Liver (tissue), 9 donors: ENCODE data around the gene DMWD. TPM values are rescaled to one million over a fixed set of nuclear protein-coding genes. Genes with fewer than 3 reads are reported as not detected.

ENCODE experiments used
- DNase-seq: peaks from one replicate; pipeline ENCODE4 v3.0.0-alpha.2; 2017; ENCODE audit warnings: low spot score
- H3K27ac ChIP-seq, 2 donors: one replicate each; pipeline ENCODE4 v1.7.0; 2013; ENCODE audit warnings: inconsistent platforms in 2 of 2, low read length in 2 of 2, control low read depth in 1 of 2, low read depth in 1 of 2, mild to moderate bottlenecking in 1 of 2
- H3K27me3 ChIP-seq, 4 donors: one replicate each; pipeline versions ENCODE4 v1.6.1 to v1.7.0; 2013; ENCODE audit warnings: low read length in 3 of 4, inconsistent platforms in 1 of 4, mild to moderate bottlenecking in 1 of 4, moderate library complexity in 1 of 4; ENCODE audit not compliant: control insufficient read depth in 4 of 4, insufficient read depth in 4 of 4
- H3K36me3 ChIP-seq, 4 donors: one replicate each; pipeline versions ENCODE4 v1.6.1 to v1.7.0; 2013; ENCODE audit warnings: low read length in 3 of 4, mild to moderate bottlenecking in 3 of 4, low read depth in 1 of 4, moderate library complexity in 1 of 4; ENCODE audit not compliant: control insufficient read depth in 4 of 4, insufficient read depth in 3 of 4
- H3K4me1 ChIP-seq, 4 donors: one replicate each; pipeline versions ENCODE4 v1.6.1 to v1.7.0; 2013; ENCODE audit warnings: low read length in 3 of 4, mild to moderate bottlenecking in 3 of 4, moderate library complexity in 1 of 4; ENCODE audit not compliant: control insufficient read depth in 4 of 4, insufficient read depth in 4 of 4
- H3K4me3 ChIP-seq, 3 donors: one replicate each; pipeline versions ENCODE4 v1.6.1 to v1.7.0; 2013; ENCODE audit warnings: low read length in 3 of 3, control low read depth in 1 of 3, low read depth in 1 of 3, mild to moderate bottlenecking in 1 of 3
- H3K9ac ChIP-seq, 2 donors: one replicate each; pipeline ENCODE4 v1.7.0; 2013; ENCODE audit warnings: low read length in 2 of 2, mild to moderate bottlenecking in 2 of 2, moderate library complexity in 2 of 2, control low read depth in 1 of 2, low read depth in 1 of 2
- H3K9me3 ChIP-seq, 4 donors: one replicate each; pipeline versions ENCODE4 v1.6.1 to v1.7.0; 2013; ENCODE audit warnings: low read length in 3 of 4; ENCODE audit not compliant: control insufficient read depth in 4 of 4
- ATF3 ChIP-seq: IDR thresholded peaks from 2 replicates; pipeline ENCODE4 v1.6.1; 2016; ENCODE audit warnings: antibody characterized with exemption
- EGR1 ChIP-seq, 2 donors: IDR thresholded peaks; 2 replicates each; pipeline ENCODE4 v1.6.1; 2016 to 2018; ENCODE audit warnings: antibody characterized with exemption in 2 of 2, low read depth in 2 of 2
- FOXA1 ChIP-seq: IDR thresholded peaks from 2 replicates; pipeline ENCODE4 v1.6.1; 2016; ENCODE audit warnings: antibody characterized with exemption
- FOXA2 ChIP-seq: IDR thresholded peaks from 2 replicates; pipeline ENCODE4 v1.6.1; 2016; ENCODE audit warnings: antibody characterized with exemption
- GABPA ChIP-seq, 2 donors: IDR thresholded peaks in 1 of 2; conservative IDR thresholded peaks in 1 of 2; 2 replicates each; pipeline ENCODE4 v1.6.1; 2016; ENCODE audit warnings: antibody characterized with exemption in 2 of 2, mild to moderate bottlenecking in 1 of 2, moderate library complexity in 1 of 2
- HNF4A ChIP-seq, 2 donors: conservative IDR thresholded peaks; 2 replicates each; pipeline ENCODE4 v1.6.1; 2016; ENCODE audit warnings: antibody characterized with exemption in 2 of 2, mild to moderate bottlenecking in 2 of 2
- HNF4G ChIP-seq: IDR thresholded peaks from 2 replicates; pipeline ENCODE4 v1.6.1; 2016; ENCODE audit warnings: antibody characterized with exemption
- JUND ChIP-seq, 2 donors: IDR thresholded peaks; 2 replicates each; pipeline ENCODE4 v1.6.1; 2016; ENCODE audit warnings: antibody characterized with exemption in 2 of 2
- NR2F2 ChIP-seq: IDR thresholded peaks from 2 replicates; pipeline ENCODE4 v1.6.1; 2016; ENCODE audit warnings: antibody characterized with exemption
- RAD21 ChIP-seq, 2 donors: IDR thresholded peaks; 2 replicates each; pipeline ENCODE4 v1.6.1; 2016; ENCODE audit warnings: antibody characterized with exemption in 2 of 2, mild to moderate bottlenecking in 2 of 2
- REST ChIP-seq: IDR thresholded peaks from 2 replicates; pipeline ENCODE4 v1.6.1; 2016; ENCODE audit warnings: antibody characterized with exemption, mild to moderate bottlenecking
- RXRA ChIP-seq, 2 donors: IDR thresholded peaks; 2 replicates each; pipeline ENCODE4 v1.6.1; 2017 to 2018; ENCODE audit warnings: antibody characterized with exemption in 2 of 2, mild to moderate bottlenecking in 1 of 2
- SP1 ChIP-seq: IDR thresholded peaks from 2 replicates; pipeline ENCODE4 v1.6.1; 2018; ENCODE audit warnings: antibody characterized with exemption, mild to moderate bottlenecking
- TAF1 ChIP-seq: conservative IDR thresholded peaks from 2 replicates; pipeline ENCODE4 v1.6.1; 2016; ENCODE audit warnings: antibody characterized with exemption, mild to moderate bottlenecking
- YY1 ChIP-seq: IDR thresholded peaks from 2 replicates; pipeline ENCODE4 v1.6.1; 2016; ENCODE audit warnings: antibody characterized with exemption, mild to moderate bottlenecking
- ZBTB33 ChIP-seq: IDR thresholded peaks from 2 replicates; pipeline ENCODE4 v1.6.1; 2016; ENCODE audit warnings: antibody characterized with exemption
- WGBS: extraction: QIAGEN DNeasy Blood & Tissue Kit; methylation state at CpG from one replicate; pipeline ENCODE4 v1.1.7; 2013; 5-methylcytosine and 5-hydroxymethylcytosine counted together
- polyA plus RNA-seq, 2 donors: library from polyadenylated mRNA; stranded (reverse) in 1 of 2; unstranded in 1 of 2; fragments of 200-250 nt in 1 of 2; fragments of >200 nt in 1 of 2; fragmentation: Nextera tagmentation in 1 of 2; extraction: Ambion mirVana in 1 of 2; gene quantifications; one replicate each; pipeline versions ENCODE4 v1.2.1 to v1.2.3, GENCODE V29; 2013 to 2015
- total RNA-seq, 2 donors: library from RNA; depleted of rRNA; stranded (reverse); fragments of >200 nt; gene quantifications; one replicate each; pipeline ENCODE4 v1.2.3, GENCODE V29; 2014
- TF ChIP-seq, protein P1 (sequence below): IDR thresholded peaks from 2 replicates; pipeline ENCODE4 v1.6.1; 2016; ENCODE audit warnings: antibody characterized with exemption
- TF ChIP-seq, protein P2 (sequence below): fragments of 150-350 bp; IDR thresholded peaks from 2 replicates; pipeline ENCODE4 v1.5.1; 2017; ENCODE audit warnings: improper control_type of control experiment, low read depth, low read length; ENCODE audit not compliant: missing input control
- donor health status: healthy.
- donor health status: healthy.
- donor health status: healthy.
- donor health status: healthy.
- donor health status: healthy.

DMWD gene
- total and polyA plus RNA-seq, 4 donors: 3.7 to 14.6 (median 8.9) TPM

GRCh38 chr19:45786533-45786894, 6.1 kb downstream of the DMWD start:
- H3K27ac ChIP-seq: no peak overlapping the region
- TF ChIP-seq TAF1: no peak
- H3K36me3 ChIP-seq: peaks cover 0 to 29% (median 7%) of the 10 kb centered on the region in 4 donors
- no peak overlapping the region for H3K4me3 ChIP-seq
- no peak for DNase-seq
- H3K9ac ChIP-seq: no peak overlapping the region
- H3K9me3 ChIP-seq: no peaks in the 10 kb centered on the region
- H3K27me3 ChIP-seq: no peaks in the 10 kb centered on the region
- WGBS: 97% methylated on average over 21 of the region's 21 CpGs
- peaks cover 3 to 6% (median 5%) of the 10 kb centered on the region in 4 donors for H3K4me1 ChIP-seq

GRCh38 chr19:45785781-45786532, 6.7 kb downstream of the DMWD start:
- no peaks in the 10 kb centered on the region for H3K27me3 ChIP-seq
- TF ChIP-seq JUND (IDR thresholded peaks at IDR 0.05) (no peak), ZBTB33 (no peak), RAD21 (IDR thresholded peaks at IDR 0.05) (no peak), FOXA2 (no peak), REST (no peak), HNF4A (conservative IDR thresholded peaks at IDR 0.05) (no peak), NR2F2 (no peak), RXRA (IDR thresholded peaks at IDR 0.05) (no peak), EGR1 (IDR thresholded peaks at IDR 0.05; ENCODE audit: low read depth in 2 of 2) (no peak), GABPA (IDR thresholded peaks at IDR 0.05 in 1 of 2, conservative IDR thresholded peaks at IDR 0.05 in 1 of 2) (no peak), TAF1 (no peak), SP1 (no peak), ATF3 (no peak), FOXA1 (no peak), YY1 (no peak), HNF4G (no peak)
- TF ChIP-seq, protein P1, sequence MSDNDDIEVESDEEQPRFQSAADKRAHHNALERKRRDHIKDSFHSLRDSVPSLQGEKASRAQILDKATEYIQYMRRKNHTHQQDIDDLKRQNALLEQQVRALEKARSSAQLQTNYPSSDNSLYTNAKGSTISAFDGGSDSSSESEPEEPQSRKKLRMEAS: no peak
- TF ChIP-seq, protein P2, sequence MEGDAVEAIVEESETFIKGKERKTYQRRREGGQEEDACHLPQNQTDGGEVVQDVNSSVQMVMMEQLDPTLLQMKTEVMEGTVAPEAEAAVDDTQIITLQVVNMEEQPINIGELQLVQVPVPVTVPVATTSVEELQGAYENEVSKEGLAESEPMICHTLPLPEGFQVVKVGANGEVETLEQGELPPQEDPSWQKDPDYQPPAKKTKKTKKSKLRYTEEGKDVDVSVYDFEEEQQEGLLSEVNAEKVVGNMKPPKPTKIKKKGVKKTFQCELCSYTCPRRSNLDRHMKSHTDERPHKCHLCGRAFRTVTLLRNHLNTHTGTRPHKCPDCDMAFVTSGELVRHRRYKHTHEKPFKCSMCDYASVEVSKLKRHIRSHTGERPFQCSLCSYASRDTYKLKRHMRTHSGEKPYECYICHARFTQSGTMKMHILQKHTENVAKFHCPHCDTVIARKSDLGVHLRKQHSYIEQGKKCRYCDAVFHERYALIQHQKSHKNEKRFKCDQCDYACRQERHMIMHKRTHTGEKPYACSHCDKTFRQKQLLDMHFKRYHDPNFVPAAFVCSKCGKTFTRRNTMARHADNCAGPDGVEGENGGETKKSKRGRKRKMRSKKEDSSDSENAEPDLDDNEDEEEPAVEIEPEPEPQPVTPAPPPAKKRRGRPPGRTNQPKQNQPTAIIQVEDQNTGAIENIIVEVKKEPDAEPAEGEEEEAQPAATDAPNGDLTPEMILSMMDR: no peak
- 95% methylated on average over 57 of the region's 57 CpGs for WGBS
- no peak overlapping the region for H3K27ac ChIP-seq
- no peak overlapping the region for H3K9ac ChIP-seq
- H3K4me1 ChIP-seq: peaks cover 0 to 4% (median 2%) of the 10 kb centered on the region in 4 donors
- H3K4me3 ChIP-seq: no peak overlapping the region
- H3K9me3 ChIP-seq: no peaks in the 10 kb centered on the region
- peaks cover 0 to 29% (median 7%) of the 10 kb centered on the region in 4 donors for H3K36me3 ChIP-seq
- no peak for DNase-seq
